Measurements from ENCODE around the gene RBBP8NL.
"Not testable (repeated sequence)": the region's sequence is repeated elsewhere in the genome, so short reads cannot be mapped to it uniquely, and the experiment has no call there.

RBBP8NL gene

DNA sequence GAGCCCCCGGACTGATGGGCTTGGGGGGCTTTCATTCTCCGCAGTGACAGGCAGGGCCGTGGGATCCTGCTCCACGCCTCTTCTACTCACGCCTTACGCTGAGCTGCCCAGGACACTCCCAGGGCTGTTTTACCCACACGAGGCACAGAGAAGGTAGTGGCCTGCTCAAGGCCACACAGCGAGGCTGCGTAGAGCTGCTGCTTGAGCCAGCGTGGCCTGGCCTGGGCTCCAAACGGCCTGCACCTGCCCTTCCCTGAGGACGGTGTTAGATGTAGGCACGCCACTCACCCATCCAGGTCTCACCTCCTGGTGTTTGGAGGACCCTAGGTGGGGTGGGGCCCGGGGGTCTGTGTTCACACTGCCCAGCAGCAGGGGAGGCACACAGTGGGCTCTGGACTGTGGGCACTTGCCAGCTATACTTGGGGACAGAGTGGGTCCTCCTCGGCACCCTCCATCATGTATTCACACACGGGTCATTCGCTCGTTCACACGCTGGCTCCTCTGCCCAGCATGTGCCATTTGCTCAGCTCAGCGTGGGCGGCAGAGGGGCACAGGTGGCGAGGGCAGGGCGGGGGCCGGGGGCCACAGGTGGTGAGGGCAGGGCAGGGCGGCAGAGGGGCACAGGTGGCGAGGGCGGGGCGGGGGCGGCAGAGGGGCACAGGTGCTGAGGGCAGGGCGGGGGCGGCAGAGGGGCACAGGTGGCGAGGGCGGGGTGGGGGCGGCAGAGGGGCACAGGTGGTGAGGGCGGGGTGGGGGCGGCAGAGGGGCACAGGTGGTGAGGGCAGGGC is 18.4 kb upstream of the RBBP8NL start:
- DNase-seq (ENCODE audit: low read depth in 1 of 2, low spot score in 1 of 2): no peak

DNA sequence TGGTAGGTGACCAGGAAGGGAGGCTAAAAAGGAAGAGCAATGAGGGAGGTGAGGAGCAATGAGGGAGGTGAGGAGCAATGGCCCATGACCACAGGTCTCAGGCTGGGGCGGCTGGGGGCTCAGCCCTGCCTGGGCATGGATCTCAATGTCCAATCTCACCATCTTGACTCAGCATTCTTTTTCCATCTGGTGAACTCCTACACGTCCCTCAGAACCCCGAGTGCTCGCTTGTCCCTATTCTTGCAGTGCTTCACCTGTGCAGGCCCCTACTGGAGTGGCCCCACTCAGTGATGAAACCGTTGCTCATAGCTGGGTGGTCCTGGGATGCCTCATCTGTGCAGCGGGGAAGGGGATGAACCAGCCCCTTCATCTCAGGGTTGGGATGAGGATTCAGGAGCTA is 16.9 kb upstream of the RBBP8NL start:
- DNase-seq (ENCODE audit: low read depth in 1 of 2, low spot score in 1 of 2): no peak

DNA sequence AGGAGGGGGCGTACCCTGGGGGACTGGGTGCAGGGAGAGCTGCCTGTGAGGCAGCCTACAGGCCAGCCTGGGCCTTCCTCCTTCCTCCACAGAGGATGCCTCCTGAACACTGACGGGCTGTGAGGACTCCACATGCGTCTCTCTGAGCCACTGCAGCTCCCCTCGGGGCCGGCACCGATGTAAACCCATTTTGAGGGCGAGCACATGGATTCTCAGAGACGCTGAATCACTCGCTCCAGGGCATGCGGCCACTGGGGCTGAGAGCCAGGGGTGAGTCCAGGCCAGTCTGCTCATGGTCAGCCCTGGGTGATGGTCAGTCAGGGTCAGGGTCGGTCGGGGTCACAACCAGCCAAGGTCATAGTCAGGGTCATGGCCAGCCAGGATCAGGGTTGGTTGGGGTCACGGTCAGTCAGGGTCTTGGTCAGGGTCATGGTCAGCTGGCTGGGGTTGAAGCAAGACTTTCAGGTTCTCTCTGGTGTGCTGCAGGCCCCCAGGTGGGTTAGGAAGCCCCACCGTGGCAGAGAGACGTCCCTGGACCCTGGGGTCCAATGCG is 14.7 kb upstream of the RBBP8NL start:
- DNase-seq (ENCODE audit: low read depth in 1 of 2, low spot score in 1 of 2): no peak

DNA sequence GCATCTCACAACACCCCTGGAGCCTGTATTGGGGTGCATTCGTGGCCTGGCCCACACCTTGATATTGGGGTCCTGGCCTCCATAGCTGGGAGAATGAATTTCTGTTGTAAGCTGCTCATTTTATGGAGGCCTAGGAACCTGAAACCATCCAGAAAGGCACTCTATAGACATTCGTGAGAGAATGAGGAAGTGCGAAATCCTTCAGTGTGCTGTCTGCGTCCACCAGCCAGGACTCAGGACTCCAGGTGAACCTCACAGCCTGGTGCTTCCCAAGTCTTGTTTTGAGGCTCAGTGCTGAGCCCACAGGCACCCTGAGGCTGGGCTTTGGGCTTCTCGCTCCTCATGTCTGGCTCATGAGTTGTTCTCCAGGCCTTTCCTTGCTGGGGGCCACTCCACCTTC is 11.9 kb upstream of the RBBP8NL start:
- DNase-seq (ENCODE audit: low read depth in 1 of 2, low spot score in 1 of 2): no peak

DNA sequence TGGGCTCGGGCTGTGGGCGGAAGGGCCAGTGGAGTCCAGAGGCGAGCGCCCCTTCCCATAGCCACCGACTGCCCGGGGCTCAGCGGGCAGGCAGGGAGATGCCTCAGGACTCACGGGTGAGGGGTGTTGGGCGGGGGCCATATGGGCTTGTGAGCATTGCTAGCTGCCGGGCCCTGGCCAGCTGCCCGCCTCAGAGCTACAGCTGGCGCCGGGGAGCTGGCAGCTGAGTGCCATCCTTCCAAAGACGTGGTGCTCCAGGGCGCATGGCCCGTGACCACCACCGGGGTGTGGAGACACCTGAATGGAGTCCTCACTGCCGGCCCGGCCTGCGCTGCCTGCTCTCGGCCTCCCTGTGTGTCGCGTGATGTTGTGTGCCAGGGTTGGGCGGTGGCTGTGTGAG is 10.6 kb upstream of the RBBP8NL start:
- DNase-seq (ENCODE audit: low read depth in 1 of 2, low spot score in 1 of 2): no peak

DNA sequence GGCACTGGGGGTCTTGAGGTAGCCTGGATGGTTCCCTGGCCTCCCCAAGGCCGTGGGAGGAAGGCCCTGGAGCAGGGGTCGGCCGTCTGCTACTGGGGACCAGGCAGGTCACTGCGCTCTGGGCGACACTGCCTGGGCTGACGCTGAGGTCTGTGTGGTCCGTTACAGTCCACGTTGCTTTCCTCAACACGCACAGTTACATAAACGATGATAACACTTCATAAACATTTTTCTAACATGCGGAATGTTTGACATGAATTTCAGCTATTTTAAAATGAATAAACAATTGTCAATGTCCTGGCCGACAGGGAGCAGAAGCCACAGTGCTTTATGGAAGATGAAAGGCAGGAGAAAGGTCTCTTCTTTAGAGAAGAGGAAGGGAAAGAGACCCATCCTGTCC is 10.2 kb upstream of the RBBP8NL start:
- no peak for DNase-seq (ENCODE audit: low read depth in 1 of 2, low spot score in 1 of 2)

- DNase-seq (ENCODE audit: low read depth in 1 of 2, low spot score in 1 of 2): no peak
Observed at GRCh38 chr20:62436692-62437091, 9.4 kb upstream of the RBBP8NL start.

DNA sequence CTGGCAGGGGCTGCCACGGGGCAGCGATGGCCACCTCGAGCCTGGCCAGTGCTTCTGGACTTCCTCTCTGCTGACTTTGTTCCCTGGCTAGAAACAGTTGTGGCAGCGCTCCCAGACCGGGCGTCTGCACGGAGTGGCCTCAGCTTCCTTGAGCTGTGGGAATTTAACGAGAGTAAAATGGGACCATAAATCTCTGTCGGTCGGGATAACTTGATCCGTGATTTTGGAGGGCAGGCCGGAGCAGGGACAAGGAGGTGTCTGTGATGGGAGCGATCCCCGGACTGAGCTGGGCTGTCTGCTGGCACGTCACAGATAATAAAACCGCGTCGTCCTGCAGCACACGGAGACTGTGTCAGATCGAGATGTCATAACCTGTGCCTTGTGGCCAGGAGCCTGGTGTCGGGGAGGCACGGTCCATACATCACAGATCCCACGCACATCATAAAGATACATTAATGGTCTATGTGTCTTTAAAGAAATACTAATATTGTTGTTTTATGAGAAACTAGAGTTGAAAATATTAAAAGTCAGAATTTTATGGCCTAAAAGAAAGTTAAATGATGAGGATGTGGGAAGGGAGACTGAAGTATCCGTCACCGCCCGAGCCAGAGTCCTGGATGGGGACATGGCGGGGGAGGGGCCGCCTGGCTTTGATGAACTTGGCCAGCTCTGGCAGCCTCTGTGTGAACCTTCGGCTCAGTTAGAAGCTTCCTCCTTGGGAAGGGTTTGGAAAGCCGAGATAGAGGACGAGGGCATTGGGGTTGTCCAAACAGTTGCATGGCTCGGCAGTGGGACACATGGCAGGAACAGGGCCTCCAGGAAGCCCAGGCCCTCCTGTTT is 6.5 kb upstream of the RBBP8NL start:
- no peak for DNase-seq (ENCODE audit: low read depth in 1 of 2, low spot score in 1 of 2)

DNA sequence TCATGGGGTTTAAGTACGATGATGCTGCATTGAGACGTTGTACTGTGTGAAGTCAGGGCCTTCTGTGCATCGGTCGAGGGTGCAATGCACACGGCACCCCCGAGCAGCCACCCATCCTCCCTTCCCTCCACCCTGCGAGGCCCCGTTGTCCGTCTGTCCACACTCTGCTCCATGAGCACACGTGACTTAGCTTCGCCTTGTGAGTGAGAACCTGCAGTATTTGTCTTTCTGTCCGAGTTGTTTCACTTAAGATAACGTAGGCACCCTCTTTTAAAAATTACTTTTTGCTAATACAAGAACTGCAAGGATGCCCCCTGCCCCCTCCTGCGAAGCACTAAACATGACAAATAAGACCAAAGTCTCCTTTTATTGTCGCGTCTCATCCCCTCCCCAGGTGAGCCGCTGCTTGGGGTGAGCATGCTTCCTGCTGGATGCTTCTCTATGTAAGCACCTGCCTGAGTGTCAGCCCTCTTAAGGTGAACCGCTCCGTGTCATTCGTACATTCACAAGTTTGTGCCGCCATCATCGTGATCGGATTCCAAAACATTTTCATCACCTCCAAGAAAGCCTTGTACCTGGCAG is 3.6 kb upstream of the RBBP8NL start:
- DNase-seq (ENCODE audit: low read depth in 1 of 2, low spot score in 1 of 2): no peak

- no peak for DNase-seq (ENCODE audit: low read depth in 1 of 2, low spot score in 1 of 2)
Observed at GRCh38 chr20:62430311-62430853, 3.0 kb upstream of the RBBP8NL start.

DNA sequence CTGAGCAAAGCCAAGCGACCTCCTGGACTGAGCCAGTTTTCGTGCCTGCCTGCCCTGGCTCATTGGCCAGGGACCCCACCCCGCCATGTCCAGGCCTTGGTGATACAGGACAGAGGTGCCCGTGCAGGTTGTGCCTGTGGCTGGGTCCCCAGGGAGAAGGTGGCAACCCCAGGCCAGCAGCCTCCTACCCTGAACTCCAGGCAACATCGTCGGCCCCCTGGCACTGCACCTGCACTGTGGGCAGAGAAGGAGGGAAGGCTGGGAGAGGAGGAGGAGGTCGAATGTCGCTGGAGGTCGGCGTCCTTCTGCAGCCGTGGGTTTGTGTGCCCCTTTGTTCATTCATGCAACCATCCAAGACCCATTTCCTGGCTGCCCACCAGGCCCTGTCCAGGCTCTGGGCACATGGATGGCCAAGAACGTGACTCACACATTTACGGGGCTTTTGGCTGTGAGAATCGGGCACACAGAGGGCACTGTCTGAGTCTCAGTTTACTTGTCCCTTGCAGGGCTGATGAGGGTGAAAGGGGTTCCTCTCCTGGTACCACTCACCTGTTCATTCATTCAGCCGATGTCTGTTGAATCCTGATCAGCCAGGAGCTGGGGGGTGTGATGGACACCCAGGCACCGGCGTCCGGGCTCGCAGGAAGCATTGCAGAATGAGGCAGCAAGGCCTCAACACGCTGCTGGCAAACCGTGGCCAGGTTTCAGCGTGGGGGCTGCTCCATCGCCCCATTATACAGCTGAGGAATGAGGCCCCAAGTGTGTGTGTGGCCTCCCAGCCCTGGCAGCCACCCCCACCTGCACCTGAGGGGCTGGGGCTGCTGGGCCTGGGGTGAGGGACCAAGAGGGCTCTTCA is 2.3 kb upstream of the RBBP8NL start:
- DNase-seq (ENCODE audit: low read depth in 1 of 2, low spot score in 1 of 2): no peak

DNA sequence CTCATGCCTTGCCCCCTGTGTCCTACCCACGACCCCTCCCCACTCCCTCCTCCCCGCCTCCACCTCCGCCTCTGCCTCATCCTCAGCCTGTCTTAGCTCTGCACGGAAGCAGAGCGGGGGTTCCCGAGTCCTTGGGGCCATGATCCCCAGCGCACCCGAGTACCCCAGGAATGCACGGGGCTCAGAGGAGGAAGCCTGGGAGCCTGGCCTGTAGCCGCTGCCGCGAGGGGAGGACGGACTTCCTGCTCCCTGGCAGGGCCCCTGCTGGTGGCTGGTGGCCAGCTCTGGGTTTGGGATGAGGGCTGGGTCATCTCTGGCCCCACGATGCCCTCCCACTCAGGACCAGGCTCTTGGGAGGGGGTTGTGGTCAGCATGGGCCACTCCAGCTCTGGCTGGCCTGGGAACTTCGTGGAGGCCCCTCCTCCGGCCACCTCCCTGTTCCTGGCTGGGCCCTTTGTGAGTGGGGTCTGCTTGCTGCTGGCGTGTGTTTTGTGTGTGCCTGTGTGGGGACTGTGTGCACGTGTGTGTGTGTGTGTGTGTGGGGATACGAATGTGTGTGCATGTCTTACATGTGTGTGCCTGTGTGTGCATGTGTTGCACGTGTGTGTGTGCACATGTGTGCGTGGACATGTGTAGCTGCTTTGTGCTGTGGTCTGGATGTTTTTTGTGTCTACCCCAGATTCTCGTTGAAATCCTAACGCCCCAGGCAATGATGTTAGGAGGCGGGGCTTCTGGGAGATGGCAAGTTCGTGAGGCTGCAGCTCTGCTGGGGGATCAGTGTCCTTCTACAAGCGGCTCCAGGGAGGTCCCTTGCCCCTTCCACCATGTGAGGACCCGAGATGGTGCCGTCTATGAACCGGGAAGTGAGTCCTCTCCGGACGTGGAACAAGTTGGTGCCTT is 1.3 kb upstream of the RBBP8NL start:
- DNase-seq (ENCODE audit: low read depth in 1 of 2, low spot score in 1 of 2): no peak

- no peak for DNase-seq (ENCODE audit: low read depth in 1 of 2, low spot score in 1 of 2)
Observed at GRCh38 chr20:62428002-62428372, 648 bp upstream of the RBBP8NL start.

DNA sequence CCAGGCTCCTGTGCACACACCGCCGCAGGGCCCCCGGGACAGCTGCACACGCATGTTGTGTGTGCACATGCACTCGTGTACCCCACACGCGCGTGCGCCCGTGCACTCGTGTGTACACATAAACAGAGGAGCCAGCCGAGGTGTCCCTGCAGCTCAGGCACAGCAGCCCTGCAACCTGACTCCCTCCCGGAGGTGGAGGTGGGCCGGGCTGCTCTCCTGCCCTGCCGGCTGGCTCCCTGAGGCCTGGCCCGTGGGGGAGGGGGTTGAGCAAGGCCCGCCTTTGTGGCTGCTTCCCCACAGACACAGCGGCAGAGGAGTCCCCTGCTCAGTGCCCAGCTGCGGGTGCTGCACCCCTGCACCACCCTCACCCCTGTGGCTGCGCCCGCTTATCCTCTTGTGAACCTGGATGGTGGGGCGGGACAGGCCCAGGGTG is 624 bp downstream of the RBBP8NL start:
- DNase-seq (ENCODE audit: low read depth in 1 of 2, low spot score in 1 of 2): no peak

DNA sequence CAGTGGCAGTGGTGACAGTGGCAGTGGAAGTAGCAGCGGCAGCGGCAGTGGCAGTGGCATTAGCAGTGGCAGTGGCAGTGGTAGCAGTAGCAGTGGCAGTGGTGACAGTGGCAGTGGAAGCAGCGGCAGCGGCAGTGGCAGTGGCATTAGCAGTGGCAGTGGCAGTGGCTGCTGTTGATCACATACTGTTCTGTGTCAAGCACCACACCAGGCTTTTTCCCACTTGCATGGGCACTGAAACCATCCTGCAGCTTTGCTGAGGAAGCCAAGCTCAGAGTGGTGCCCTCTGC is 1.3 kb downstream of the RBBP8NL start:
- DNase-seq (ENCODE audit: low read depth in 1 of 2, low spot score in 1 of 2): not testable (repeated sequence)

DNA sequence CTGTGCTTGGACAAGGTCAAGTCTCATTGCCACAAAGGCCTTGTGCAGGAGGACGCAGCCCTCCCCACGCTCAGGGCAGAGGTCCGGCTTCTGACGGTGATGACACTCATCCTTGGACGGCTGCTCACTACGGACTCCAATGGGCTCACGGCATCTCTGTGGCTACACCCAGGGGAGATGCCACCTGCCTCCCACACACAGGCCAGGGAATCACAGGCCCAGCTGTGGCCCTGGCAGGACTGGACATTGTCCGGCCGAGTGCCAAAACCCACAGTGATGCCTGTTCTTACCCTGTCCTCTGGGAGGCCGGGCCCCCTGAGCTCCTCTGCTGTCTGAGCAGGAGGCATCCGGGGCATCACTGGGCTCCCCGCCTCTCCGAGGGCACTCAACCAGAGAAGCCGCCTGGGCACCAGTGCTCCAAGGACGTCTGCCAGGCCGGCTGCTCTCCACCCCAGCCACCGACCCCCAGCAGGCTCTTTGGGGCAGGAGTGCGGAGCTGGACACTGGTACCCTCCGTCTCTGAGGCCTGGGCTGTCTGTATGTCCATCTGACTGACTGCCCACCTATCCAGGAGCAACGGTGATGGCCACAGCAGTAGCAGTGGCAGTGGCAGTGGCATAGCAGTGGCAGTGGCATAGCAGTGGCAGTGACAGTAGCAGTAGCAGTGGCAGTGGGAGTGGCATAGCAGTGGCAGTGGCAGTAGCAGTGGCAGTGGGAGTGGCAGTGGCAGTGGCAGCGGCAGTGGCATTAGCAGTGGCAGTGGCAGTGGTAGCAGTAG is 1.9 kb downstream of the RBBP8NL start:
- no peak for DNase-seq (ENCODE audit: low read depth in 1 of 2, low spot score in 1 of 2)

- DNase-seq (ENCODE audit: low read depth in 1 of 2, low spot score in 1 of 2): no peak
Observed at GRCh38 chr20:62424249-62425107, 2.9 kb downstream of the RBBP8NL start.

DNA sequence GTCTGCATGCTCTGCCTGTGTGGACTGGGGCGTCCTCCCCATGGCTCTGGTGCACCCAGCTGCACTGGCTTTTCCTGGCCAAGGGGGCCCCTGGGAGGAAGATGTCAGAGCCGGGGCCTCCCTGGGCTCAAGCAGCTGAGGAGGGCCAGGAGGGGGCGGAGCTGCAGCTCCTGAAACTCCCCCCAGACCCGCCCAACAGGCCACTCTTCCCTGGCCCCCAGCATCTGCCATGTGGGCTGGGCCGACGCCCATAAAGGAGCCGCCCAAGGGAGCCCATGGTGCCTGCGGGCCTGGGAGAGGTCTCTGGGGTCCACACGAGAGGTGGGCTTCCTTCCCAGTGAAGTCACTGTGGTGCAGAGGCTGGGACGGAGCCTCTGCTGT is 4.0 kb downstream of the RBBP8NL start:
- DNase-seq (ENCODE audit: low read depth in 1 of 2, low spot score in 1 of 2): no peak

Measured in activated CD4-positive, alpha-beta T cell treated with anti-CD3 and anti-CD28 coated beads, Interleukin-2, amount 50 U/mL, for 24 hours (primary cell).